HepG2 (cell line): Measurements from ENCODE around the gene ADIPOR2. TPM values are rescaled to one million over a fixed set of nuclear protein-coding genes. Genes with fewer than 3 reads are reported as not detected.

Experiments used
- BORCS8-MEF2B ChIP-seq: sonication (generic); formaldehyde crosslinking; IDR thresholded peaks from 2 replicates; pipeline ENCODE4 v1.8.0; 2022; ENCODE audit warnings: mild to moderate bottlenecking, missing genetic modification reagents
- BRF2 ChIP-seq: sonication (generic); formaldehyde crosslinking; IDR thresholded peaks from 2 replicates; pipeline ENCODE4 v1.8.1; 2022; ENCODE audit warnings: mild to moderate bottlenecking, missing genetic modification reagents
- CHD2 ChIP-seq: IDR thresholded peaks from 2 replicates; pipeline ENCODE4 v1.6.1; 2011; ENCODE audit warnings: low read depth, low read length, improper control_type of control experiment
- CSRNP1 ChIP-seq: sonication (generic); formaldehyde crosslinking; IDR thresholded peaks from 2 replicates; pipeline ENCODE4 v1.8.1; 2023; ENCODE audit warnings: mild to moderate bottlenecking, missing genetic modification reagents
- DDIT3 ChIP-seq: sonication (generic); formaldehyde crosslinking; IDR thresholded peaks from 2 replicates; pipeline ENCODE4 v1.4.0; 2020; ENCODE audit warnings: mild to moderate bottlenecking, missing genetic modification reagents
- EED ChIP-seq: sonication (generic); formaldehyde crosslinking; IDR thresholded peaks from 2 replicates; pipeline ENCODE4 v1.5.0; 2020; ENCODE audit warnings: mild to moderate bottlenecking, missing genetic modification reagents
- EP300 ChIP-seq, 3 experiments: sonication (generic) in 1 of 3; formaldehyde crosslinking in 1 of 3; IDR thresholded peaks; 2 replicates each; pipeline versions ENCODE4 v1.5.1 to v1.6.1; 2011 to 2020; ENCODE audit warnings: low read depth in 2 of 3, low read length in 2 of 3, borderline replicate concordance in 1 of 3, improper control_type of control experiment in 1 of 3, mild to moderate bottlenecking in 1 of 3, missing genetic modification reagents in 1 of 3, moderate library complexity in 1 of 3
- HOXA7 ChIP-seq: sonication (generic); formaldehyde crosslinking; IDR thresholded peaks from 2 replicates; pipeline ENCODE4 v1.8.1; 2022; ENCODE audit warnings: mild to moderate bottlenecking, missing genetic modification reagents, moderate library complexity
- MAF1 ChIP-seq: sonication (generic); formaldehyde crosslinking; IDR thresholded peaks from 2 replicates; pipeline ENCODE4 v1.5.0; 2020; ENCODE audit warnings: missing genetic modification reagents, borderline replicate concordance
- MTA1 ChIP-seq: sonication (generic); formaldehyde crosslinking; IDR thresholded peaks from 2 replicates; pipeline ENCODE4 v1.4.0; 2020; ENCODE audit warnings: missing genetic modification reagents, mild to moderate bottlenecking, borderline replicate concordance
- NONO ChIP-seq, 2 experiments: fragments of 450-650 bp in 1 of 2; sonication (generic) in 1 of 2; formaldehyde crosslinking in 1 of 2; IDR thresholded peaks in 1 of 2; conservative IDR thresholded peaks in 1 of 2; 2 replicates each; pipeline versions ENCODE4 v1.6.1 to v1.8.0; 2017 to 2022; ENCODE audit warnings: mild to moderate bottlenecking in 1 of 2, missing genetic modification reagents in 1 of 2, moderate library complexity in 1 of 2
- NR2F1 ChIP-seq, 2 experiments: fragments of 450-650 bp in 1 of 2; formaldehyde crosslinking in 1 of 2; IDR thresholded peaks; 2 replicates each; pipeline versions ENCODE4 v1.5.0 to v1.6.1; 2016 to 2020; ENCODE audit warnings: mild to moderate bottlenecking in 1 of 2, missing compliant biosample characterization in 1 of 2, missing genetic modification reagents in 1 of 2, moderate library complexity in 1 of 2
- REL ChIP-seq: sonication (generic); formaldehyde crosslinking; conservative IDR thresholded peaks from 2 replicates; pipeline ENCODE4 v1.8.0; 2022; ENCODE audit warnings: mild to moderate bottlenecking, missing genetic modification reagents, moderate library complexity
- SOX5 ChIP-seq: IDR thresholded peaks from 2 replicates; pipeline ENCODE4 v1.6.1; 2016; ENCODE audit warnings: borderline replicate concordance
- STAT6 ChIP-seq: sonication (generic); formaldehyde crosslinking; IDR thresholded peaks from 2 replicates; pipeline ENCODE4 v1.4.0; 2020; ENCODE audit warnings: missing genetic modification reagents, mild to moderate bottlenecking, borderline replicate concordance
- TAF15 ChIP-seq: fragments of 200-400 bp; formaldehyde crosslinking; IDR thresholded peaks from one replicate; pipeline ENCODE4 v1.6.1; 2018; ENCODE audit warnings: mild to moderate bottlenecking, low read depth, low read length; ENCODE audit not compliant: poor library complexity, severe bottlenecking
- TARDBP ChIP-seq: sonication (generic); formaldehyde crosslinking; IDR thresholded peaks from 2 replicates; pipeline ENCODE4 v1.8.0; 2022; ENCODE audit warnings: mild to moderate bottlenecking, missing genetic modification reagents
- ZBTB20 ChIP-seq: sonication (generic); formaldehyde crosslinking; IDR thresholded peaks from 2 replicates; pipeline ENCODE4 v1.8.1; 2023; ENCODE audit warnings: missing genetic modification reagents, low read depth, mild to moderate bottlenecking, borderline replicate concordance
- ZFAT ChIP-seq: sonication (generic); formaldehyde crosslinking; conservative IDR thresholded peaks from 2 replicates; pipeline ENCODE4 v1.8.1; 2023; ENCODE audit warnings: missing genetic modification reagents, inconsistent platforms
- ZFP36L2 ChIP-seq: sonication (generic); formaldehyde crosslinking; IDR thresholded peaks from 2 replicates; pipeline ENCODE4 v1.4.0; 2020; ENCODE audit warnings: missing genetic modification reagents
- ZFYVE20 ChIP-seq: sonication (generic); formaldehyde crosslinking; IDR thresholded peaks from 2 replicates; pipeline ENCODE4 v1.8.0; 2023; ENCODE audit warnings: low read depth, mild to moderate bottlenecking, moderate library complexity, missing genetic modification reagents, borderline replicate concordance
- ZNF180 ChIP-seq: sonication (generic); formaldehyde crosslinking; IDR thresholded peaks from 2 replicates; pipeline ENCODE4 v1.4.0; 2020; ENCODE audit warnings: low read depth, missing genetic modification reagents, borderline replicate concordance
- ZNF678 ChIP-seq: sonication (generic); formaldehyde crosslinking; IDR thresholded peaks from 2 replicates; pipeline ENCODE4 v1.4.0; 2020; ENCODE audit warnings: mild to moderate bottlenecking, missing genetic modification reagents
- ZNF792 ChIP-seq: IDR thresholded peaks from 2 replicates; pipeline ENCODE4 v1.6.1; 2016
- polyA plus RNA-seq, 8 experiments: library from polyadenylated mRNA; depleted of rRNA in 3 of 8; stranded (reverse) in 7 of 8; unstranded in 1 of 8; fragments of >200 nt; fragmentation: Illumina TruSeq in 4 of 8; extraction: Trizol in 4 of 8; gene quantifications; 2 replicates each; pipeline versions ENCODE4 v1.2.1 to v1.2.3, GENCODE V29; 2011 to 2016; ENCODE audit warnings: low read depth in 4 of 8, missing spikeins in 1 of 8, mixed read lengths in 1 of 8; ENCODE audit not compliant: insufficient read depth in 1 of 8
- total RNA-seq, 5 experiments: library from RNA; depleted of rRNA; stranded (reverse); fragments of >200 nt; fragmentation: Illumina TruSeq; extraction: Trizol; gene quantifications; 2 replicates each; pipeline ENCODE4 v1.2.3, GENCODE V29; 2016; ENCODE audit warnings: low read depth in 1 of 5

ADIPOR2 gene
- total and polyA plus RNA-seq, 2 of the 13 experiments (the other 11 are each of a cell fraction or from before 2014, with no cell fraction given) = 35.2 to 52.2 TPM

GRCh38 chr12:1825382-1826102 is 134.7 kb downstream of the ADIPOR2 start (continued):
- TF ChIP-seq BORCS8-MEF2B (CRISPR knock-in tag) = no peak
- no peak for TF ChIP-seq CSRNP1
- TF ChIP-seq MAF1 (CRISPR knock-in tag) = no peak
- TF ChIP-seq TAF15 = no peak
- TF ChIP-seq NONO (IDR thresholded peaks at IDR 0.05) = no peak
- no peak; the same call in 1 of the 2 replicates for TF ChIP-seq NONO (CRISPR knock-in tag; conservative IDR thresholded peaks at IDR 0.05)
- no peak for TF ChIP-seq ZFYVE20
- no peak for TF ChIP-seq ZNF792 (CRISPR knock-in tag)
- no peak for TF ChIP-seq REL (CRISPR knock-in tag)
- peak; percentile 38; the same call in 1 of the 2 replicates for TF ChIP-seq SOX5 (CRISPR knock-in tag)
- TF ChIP-seq DDIT3 (CRISPR knock-in tag) = no peak
- 0 out of 2 replicates have a peak, but pooled peaks have one; percentile 80 for TF ChIP-seq MTA1
- no peak for TF ChIP-seq ZNF678 (CRISPR knock-in tag)
- TF ChIP-seq NR2F1 (CRISPR knock-in tag; IDR thresholded peaks at IDR 0.05) = no peak; a peak in 1 of 4 replicates
- no peak for TF ChIP-seq ZFAT (CRISPR knock-in tag)
- TF ChIP-seq ZFP36L2 = no peak
- no peak for TF ChIP-seq ZBTB20 (CRISPR knock-in tag)
- no peak for TF ChIP-seq TARDBP
- TF ChIP-seq BRF2 (CRISPR knock-in tag) = no peak
- no peak for TF ChIP-seq STAT6
- no peak for TF ChIP-seq CHD2
- no peak for TF ChIP-seq HOXA7 (CRISPR knock-in tag)
- TF ChIP-seq EED (CRISPR knock-in tag) = no peak
- no peak for TF ChIP-seq ZNF180
- TF ChIP-seq EP300 (IDR thresholded peaks at IDR 0.05; ENCODE audit: low read depth in 2 of 2, low read length in 2 of 2) = no peak
- no peak for TF ChIP-seq EP300 (CRISPR knock-in tag; IDR thresholded peaks at IDR 0.05; ENCODE audit: borderline replicate concordance)
